ENCODE measurements around the gene HCN3. TPM values are rescaled to one million over a fixed set of nuclear protein-coding genes. Genes with fewer than 3 reads are reported as not detected.

Gene HCN3
- total RNA-seq, 1 experiment from 2014 or later, result 11.3 TPM

- POLR2A ChIA-PET (ENCODE audit: low non-redundant PET), result no interaction called here
Observed at GRCh38 chr1:155293086-155293749, 16.0 kb downstream of the HCN3 start.

GRCh38 chr1:155294520-155295182 lies 17.4 kb downstream of the HCN3 start:
- Histone ChIP-seq H3K4me1 (ENCODE audit: insufficient read depth, low read length, poor library complexity, severe bottlenecking) (no peaks in the 10 kb centered on the region), H3K27me3 (replicated peaks; ENCODE audit: insufficient read depth, low read depth, low read length, poor library complexity) (peaks cover 22% of the 10 kb centered on the region), H3K4me3 (ENCODE audit: low read depth, low read length, poor library complexity, severe bottlenecking) (no peak overlapping the region), H3K27ac (ENCODE audit: low read depth, low read length, poor library complexity, severe bottlenecking) (no peak overlapping the region), H3K36me3 (ENCODE audit: insufficient read depth, low read length, poor library complexity, severe bottlenecking) (no peaks in the 10 kb centered on the region), H3K9me3 (ENCODE audit: low read depth, low read length, poor library complexity, severe bottlenecking) (no peaks in the 10 kb centered on the region)
- intact Hi-C loops (cut with micrococcal nuclease; ENCODE audit: unreplicated experiment), result no loop called here
- CTCF ChIA-PET, result no interaction called here
- POLR2A ChIA-PET (ENCODE audit: low non-redundant PET), result no interaction called here
- TF ChIP-seq EZH2 (IDR thresholded peaks at IDR 0.05; ENCODE audit: borderline replicate concordance, low read depth, low read length, poor library complexity, severe bottlenecking) (no peak), CTCF (conservative IDR thresholded peaks at IDR 0.05; ENCODE audit: low read depth, low read length) (no peak)
- no peak for DNase-seq (ENCODE audit: low spot score)
- no TSS peak for BruUV-seq (replicated peaks)

More at GRCh38 chr1:155293086-155293749, 16.0 kb downstream of the HCN3 start:
- Histone ChIP-seq H3K27ac (ENCODE audit: low read depth, low read length, poor library complexity, severe bottlenecking) (no peak overlapping the region), H3K27me3 (replicated peaks; ENCODE audit: insufficient read depth, low read depth, low read length, poor library complexity) (peaks cover 22% of the 10 kb centered on the region), H3K9me3 (ENCODE audit: low read depth, low read length, poor library complexity, severe bottlenecking) (no peaks in the 10 kb centered on the region), H3K4me3 (ENCODE audit: low read depth, low read length, poor library complexity, severe bottlenecking) (no peak overlapping the region), H3K36me3 (ENCODE audit: insufficient read depth, low read length, poor library complexity, severe bottlenecking) (no peaks in the 10 kb centered on the region), H3K4me1 (ENCODE audit: insufficient read depth, low read length, poor library complexity, severe bottlenecking) (no peaks in the 10 kb centered on the region)
- DNase-seq (ENCODE audit: low spot score), result no peak
- BruUV-seq (replicated peaks), result no TSS peak
- intact Hi-C loops (cut with micrococcal nuclease; ENCODE audit: unreplicated experiment), result no loop called here
- CTCF ChIA-PET, result no interaction called here
- no peak for TF ChIP-seq EZH2 (IDR thresholded peaks at IDR 0.05; ENCODE audit: borderline replicate concordance, low read depth, low read length, poor library complexity, severe bottlenecking)
- TF ChIP-seq CTCF (conservative IDR thresholded peaks at IDR 0.05; ENCODE audit: low read depth, low read length), result no peak

- Histone ChIP-seq H3K4me1 (ENCODE audit: insufficient read depth, low read length, poor library complexity, severe bottlenecking) (no peaks in the 10 kb centered on the region), H3K4me3 (ENCODE audit: low read depth, low read length, poor library complexity, severe bottlenecking) (no peak overlapping the region), H3K27ac (ENCODE audit: low read depth, low read length, poor library complexity, severe bottlenecking) (no peak overlapping the region), H3K36me3 (ENCODE audit: insufficient read depth, low read length, poor library complexity, severe bottlenecking) (no peaks in the 10 kb centered on the region), H3K27me3 (replicated peaks; ENCODE audit: insufficient read depth, low read depth, low read length, poor library complexity) (peaks cover 22% of the 10 kb centered on the region), H3K9me3 (ENCODE audit: low read depth, low read length, poor library complexity, severe bottlenecking) (no peaks in the 10 kb centered on the region)
- no peak for DNase-seq (ENCODE audit: low spot score)
- no peak for TF ChIP-seq EZH2 (IDR thresholded peaks at IDR 0.05; ENCODE audit: borderline replicate concordance, low read depth, low read length, poor library complexity, severe bottlenecking)
- no peak for TF ChIP-seq CTCF (conservative IDR thresholded peaks at IDR 0.05; ENCODE audit: low read depth, low read length)
- POLR2A ChIA-PET (ENCODE audit: low non-redundant PET), result no interaction called here
- intact Hi-C loops (cut with micrococcal nuclease; ENCODE audit: unreplicated experiment), result no loop called here
- CTCF ChIA-PET, result interaction anchor here (0.5 kb wide), 1 partner anchor 45 kb away, joined by 3 read pairs; no protein-coding TSS in a partner anchor
- BruUV-seq (replicated peaks), result no TSS peak
Observed at GRCh38 chr1:155295183-155295941, 18.1 kb downstream of the HCN3 start.
